GM18502 (cell line): ENCODE measurements around the gene FAM234A.
"Not testable (repeated sequence)": the region's sequence is repeated elsewhere in the genome, so short reads cannot be mapped to it uniquely, and the experiment has no call there.

Source experiments
- ATAC-seq: cut with Tn5 transposase; IDR thresholded peaks from one replicate; pipeline ENCODE4 v1.9.1; 2021; ENCODE audit warnings: mild to moderate bottlenecking; ENCODE audit not compliant: unreplicated experiment, poor library complexity

The FAM234A gene

DNA sequence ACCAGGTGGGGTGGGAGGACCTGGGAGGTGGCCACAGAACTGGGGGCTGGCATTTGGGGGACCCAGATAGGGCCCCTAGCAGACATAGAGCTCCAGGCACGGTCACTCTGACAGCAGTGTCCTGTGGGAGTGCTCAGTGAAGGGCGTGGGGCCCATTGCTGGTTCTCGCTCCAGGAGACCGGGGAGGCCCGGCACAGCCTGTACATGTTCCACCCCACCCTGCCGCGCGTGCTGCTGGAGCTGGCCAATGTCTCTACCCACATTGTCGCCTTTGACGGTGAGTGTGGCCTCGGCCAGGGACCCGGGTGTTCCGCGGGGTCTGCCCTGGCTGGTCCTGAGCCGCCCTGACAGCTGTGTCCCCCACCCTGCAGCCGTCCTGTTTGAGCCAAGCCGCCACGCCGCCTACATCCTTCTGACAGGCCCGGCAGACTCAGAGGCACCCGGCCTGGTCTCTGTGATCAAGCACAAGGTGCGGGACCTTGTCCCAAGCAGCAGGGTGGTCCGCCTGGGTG lies 29.9 kb downstream of the FAM234A start:
- no peak for ATAC-seq

DNA sequence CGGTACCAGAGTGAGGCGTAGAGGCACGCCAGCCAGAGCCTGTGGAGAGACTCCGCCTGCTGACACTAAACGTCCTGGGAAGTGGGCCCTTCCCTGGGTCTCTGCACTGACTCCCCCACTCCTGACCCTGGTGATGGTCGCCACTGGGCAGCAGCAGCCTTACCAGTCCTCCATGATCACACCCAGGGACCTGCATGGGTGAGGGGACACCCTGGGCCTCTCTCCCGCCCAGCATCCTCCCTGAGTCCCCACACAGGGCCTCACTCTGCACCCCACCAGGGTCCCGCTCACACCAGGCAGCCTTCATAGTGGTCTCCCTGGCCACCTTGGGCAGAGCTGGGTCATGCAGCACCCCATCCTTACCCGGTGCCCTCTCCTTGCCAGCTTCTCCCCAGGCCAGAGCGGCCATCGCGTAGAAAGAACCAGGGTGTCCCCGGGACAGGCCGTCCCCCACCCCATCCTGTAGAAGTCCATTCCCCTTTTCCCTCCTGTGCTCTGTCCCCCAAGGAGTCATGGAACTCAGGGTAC lies 30.4 kb downstream of the FAM234A start:
- ATAC-seq = no peak

DNA sequence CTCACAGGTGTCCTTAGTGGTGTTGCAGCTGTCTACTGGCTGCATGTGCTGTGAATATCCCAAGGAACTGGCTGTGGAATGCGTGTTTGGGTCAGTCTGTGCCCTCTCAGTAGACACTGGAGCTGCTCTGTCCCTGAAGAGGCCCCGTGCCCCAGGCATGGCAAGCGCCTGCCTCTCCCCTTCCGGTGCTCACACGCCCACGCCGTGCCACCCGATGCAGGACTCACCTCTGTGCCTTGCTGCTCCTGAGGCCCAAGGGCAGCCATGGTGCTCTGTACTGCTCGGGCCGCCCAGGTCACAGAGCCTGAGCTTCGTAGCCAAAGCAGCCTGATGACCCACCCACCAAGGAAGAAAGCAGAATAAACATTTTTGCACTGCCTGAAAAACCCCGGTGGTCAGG lies 31.1 kb downstream of the FAM234A start:
- no peak for ATAC-seq

DNA sequence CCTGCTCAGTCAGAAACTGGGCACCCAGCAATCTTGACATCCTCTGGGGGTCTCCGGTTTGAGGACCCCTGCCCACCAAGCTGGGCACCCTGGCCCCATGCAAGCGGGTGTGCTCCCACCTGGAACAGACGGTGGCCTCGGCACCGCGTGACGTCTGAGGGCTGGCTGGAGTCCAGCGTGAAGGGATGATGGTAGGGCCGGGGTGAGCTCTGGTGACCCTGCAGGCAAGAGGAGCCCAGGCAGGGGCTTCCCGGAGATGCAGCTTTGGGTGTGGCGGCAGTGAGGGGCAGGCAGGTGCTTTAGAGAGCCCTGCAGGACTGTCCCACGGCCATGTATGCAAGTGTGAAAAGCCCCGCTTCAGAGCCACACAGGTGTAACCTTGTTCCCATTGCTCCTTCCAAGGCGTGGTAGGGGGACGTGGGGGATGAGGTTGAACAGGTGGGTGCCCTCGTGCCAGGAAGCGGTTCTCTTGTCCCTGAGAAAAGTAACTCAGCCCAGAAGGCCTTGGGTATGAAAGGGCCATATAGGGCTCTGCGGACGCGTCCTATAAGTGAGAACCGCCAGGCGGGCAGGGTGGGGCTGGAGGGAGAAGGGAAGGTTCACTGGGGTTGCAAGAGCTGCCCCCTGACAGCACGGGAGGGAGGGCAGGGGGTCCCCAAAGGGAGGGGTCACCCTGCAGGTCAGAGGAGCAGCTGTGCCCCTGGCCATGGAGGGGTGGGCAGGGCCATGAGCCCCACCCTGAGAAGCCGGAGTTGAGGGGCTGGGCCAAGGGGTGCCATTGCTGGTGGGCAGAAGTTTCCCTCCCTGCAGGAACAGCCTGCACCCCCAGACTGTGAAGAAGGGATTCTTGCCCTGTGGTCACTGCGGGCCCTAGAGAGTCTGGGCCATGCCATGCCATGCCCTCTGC lies 31.9 kb downstream of the FAM234A start:
- no peak for ATAC-seq

DNA sequence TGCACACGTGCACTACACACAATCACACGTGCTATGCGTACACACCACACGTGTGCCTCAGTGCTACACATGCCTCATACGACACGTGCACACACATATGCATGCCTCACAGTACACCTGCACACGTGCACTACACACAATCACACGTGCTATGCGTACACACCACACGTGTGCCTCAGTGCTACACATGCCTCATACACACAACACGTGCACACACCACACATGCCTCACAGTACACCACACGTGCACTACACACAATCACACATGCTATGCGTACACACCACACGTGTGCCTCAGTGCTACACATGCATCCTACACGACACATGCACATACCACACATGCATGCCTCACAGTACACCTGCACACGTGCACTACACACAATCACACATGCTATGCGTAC lies 32.9 kb downstream of the FAM234A start:
- ATAC-seq = not testable (repeated sequence)

DNA sequence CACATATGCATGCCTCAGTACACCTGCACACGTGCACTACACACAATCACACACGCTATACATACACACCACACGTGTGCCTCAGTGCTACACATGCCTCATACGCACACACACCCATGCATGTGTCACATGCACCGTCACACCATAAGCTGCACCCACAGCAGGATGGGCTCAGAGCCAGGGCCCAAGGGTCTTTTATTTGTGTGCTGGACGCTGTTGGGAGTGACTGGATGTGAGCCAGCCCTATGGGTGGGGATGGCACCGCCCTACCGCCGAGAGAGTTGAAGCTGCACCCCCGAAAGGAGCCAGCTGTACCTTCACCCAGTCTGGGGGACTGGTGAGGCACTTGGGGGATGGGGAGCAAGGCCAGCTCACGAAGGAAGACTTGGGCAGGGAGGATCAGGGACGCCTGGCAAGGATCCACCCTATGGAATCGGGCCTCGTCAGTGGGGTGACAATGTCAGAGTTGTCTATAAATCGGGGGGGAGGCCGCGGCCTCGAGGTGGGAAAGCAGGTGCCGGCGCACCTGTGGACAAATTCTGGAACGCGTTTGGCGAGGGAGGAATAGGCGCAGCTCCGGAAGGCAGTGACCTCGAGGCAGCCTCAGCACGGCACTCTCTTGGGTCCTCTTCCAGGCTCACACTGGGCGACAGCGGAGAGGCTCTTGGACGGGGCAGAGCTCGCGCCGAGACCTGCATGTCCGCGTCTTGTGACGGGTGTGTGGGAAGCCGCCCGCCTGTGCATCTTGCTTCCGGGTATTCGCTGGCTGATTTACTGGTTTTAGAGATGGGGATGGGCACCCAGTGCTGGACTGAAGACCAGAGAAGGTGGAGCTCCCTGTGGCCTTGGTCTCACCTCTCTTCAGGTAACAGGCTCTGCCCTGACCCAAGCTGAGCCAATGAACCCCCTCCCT lies 33.8 kb downstream of the FAM234A start:
- ATAC-seq = no peak

DNA sequence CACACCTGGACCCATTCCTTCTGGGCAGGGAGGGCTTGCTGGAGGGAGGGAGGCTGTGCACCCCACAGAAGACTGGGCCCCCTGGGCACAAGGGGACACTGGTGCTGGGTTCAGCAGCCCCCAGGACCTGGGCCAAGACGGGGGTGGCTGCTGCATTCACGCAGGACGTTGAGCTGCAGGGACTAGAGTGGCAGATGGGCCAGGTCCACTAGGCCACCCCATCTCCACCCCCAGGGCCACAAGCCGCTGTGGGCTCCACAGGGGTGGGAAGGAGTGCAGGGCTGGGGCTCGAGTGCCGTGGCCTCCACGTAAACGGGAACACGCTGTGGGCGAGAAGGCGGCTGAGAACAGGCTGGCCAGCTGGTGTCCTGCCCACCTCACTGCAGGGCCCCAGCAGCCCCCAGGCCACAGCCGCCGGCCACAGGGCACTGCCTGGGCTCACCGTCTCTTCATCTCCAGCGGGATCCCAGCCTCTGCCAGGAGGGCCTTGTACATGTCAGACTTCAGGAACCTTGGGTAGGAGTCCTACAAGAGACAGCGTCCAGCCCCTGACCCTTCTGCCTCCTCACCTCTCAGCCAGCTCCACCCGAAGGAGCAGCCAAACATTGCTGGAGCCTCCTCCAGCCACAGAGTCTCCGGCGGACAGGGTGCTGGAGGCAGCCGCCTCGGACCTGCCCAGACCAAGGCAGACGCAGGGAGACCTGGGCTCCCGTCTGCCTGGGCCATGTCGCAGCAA lies 34.6 kb downstream of the FAM234A start:
- no peak for ATAC-seq

DNA sequence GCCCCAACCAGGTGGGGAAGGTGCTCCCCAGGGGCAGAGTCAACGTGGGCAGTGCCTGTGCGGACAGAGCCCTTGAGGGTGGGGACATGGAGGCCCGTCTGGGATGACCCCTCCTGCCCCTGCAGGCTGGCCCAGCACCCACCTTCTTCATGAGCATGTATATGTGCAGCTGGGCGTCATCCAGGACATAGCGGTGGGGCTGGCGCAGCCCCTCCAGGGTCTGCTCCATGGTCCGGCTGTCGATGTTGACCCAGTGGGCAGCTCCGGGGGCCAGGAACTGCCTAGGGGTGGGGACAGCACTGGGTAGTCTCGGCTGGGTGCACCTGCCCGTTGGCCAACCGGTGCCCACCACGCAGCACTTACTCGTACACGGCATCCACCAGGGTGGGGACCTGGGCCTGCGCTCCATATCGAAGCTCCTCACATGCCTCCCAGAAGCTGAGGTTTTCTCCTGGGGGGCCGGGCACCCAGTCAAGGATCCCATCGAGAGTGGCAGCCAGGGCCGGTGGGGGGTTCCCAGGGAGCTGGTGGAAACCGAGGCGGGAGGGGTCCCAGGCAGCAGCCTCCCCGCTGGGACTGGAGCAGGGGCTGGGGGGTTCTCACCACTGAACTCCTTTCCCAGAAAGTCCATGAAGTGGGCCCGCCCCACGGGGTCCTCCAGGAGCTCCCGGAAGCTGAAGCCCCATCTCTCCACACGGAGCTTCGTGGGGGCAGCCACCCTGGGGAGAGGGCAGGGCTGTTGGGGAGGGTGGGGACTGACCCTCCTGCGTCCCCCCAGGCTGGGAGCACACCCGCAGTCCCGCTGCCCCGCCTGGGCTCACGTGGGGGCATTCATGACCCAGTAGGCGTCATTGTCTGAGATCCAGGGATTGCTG lies 36.0 kb downstream of the FAM234A start:
- ATAC-seq = no peak

DNA sequence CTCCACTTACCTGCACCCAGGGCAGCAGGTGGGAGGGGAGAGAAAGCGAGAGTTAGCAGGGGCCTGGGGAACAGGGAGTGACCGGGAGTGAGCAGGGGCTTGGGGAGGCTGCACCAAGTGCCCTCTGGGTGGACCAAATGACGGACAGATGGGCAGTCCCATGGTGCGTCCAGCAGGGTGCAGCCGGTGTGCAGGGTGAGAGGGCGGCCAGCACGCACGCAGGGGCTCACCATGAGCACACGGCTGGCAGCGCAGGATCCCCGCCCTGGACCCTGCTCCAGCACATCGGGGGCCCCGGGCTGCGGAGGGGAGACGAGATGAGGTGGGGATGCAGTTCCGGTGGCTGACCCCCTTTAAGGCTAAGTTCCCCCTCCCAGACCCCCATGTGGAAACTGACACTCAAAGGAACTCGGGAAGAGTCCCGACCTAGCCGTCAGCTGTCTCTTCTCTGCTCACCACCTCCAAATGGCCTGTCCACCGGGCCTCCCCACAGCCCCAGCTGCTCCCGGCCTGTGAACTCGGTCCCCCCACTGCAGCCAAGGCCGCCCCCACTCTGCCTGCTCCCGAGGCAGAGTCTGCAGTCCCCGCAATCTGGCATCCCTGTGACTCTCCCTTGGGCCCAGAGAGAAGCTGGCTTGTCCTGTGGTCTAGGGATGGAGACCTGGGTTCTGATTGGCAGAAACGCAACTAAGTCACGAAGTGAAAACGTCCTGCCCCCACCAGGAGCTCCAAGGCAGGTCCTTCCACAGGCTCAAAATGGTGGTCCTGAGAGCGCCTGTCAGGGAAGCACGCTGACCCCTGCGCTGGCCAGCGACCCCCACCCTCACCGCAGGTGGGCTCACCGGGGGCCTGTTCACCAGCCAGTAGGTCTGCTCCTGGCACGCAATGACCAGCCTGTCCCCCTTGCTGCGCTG lies 38.3 kb downstream of the FAM234A start:
- no peak for ATAC-seq

DNA sequence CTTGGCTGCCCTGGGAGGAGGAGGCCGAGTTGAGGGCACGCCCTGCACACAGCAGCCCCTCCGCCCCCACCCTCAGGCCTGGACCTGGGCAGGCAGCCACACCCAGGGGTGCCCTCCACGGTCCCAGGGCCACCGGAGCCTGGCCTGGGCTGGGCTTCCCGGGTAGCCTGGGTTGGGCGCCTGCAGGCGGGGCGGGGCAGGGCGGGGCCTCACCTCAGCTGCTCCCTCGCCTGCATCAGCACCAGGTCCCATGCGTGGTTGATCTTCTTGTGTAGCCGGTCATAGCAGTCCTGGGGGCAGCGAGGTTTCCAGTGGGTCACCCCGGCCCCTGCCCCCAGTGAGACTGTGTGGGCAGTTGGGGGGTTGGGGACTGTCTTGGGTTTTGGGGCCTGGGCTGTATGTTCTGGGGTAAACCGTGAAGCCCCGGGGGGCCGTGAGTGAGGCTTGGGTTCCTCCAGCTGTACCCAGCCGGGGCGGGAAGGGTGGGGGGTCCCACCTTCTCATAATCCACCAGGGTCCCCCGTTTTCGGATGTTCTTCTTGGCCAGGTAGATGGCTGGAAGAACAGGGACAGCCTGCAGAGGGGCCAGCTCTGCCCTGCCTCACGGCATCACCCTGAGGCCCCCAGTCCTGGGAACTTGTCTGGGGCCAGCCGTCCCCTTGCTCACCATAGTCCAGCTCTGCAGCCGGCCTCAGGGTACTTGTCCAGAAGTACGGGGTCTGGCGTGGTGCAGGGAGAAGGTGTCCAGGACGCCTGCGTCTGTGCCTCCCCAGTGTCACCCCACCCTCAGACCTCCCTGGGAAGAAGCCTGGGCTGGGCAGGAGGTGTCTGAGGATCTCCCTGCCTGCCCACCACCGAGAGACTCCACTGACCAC lies 39.2 kb downstream of the FAM234A start:
- no peak for ATAC-seq

DNA sequence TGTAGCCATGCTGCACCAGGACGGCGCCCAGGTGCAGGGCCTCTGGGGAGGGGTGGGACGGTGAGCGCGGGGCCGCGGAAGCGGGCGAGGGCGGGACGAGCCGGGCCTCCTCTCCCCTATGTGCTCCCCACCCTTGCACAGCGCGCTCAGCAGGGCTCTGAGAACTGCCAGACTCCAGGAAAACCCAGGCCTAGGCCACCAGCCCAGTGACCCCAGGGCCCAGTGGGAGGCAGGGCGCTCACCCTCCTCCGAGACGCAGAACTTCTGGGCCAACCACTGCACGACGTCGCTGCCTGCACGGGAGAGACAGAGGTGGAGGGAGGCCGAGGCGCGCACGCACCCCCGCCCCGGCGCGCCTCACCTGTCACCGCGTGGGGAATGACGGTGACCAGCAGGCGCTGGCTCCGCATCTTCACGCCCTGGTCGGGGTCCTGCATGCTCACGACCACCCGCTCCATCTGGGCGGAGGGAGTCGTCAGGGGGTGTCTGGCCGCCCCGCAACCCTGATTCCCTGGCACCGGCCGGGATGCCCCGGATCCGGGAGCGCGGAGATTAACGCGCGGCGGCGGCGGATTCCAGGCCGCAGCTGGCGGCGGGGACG lies 40.5 kb downstream of the FAM234A start:
- ATAC-seq = no peak

DNA sequence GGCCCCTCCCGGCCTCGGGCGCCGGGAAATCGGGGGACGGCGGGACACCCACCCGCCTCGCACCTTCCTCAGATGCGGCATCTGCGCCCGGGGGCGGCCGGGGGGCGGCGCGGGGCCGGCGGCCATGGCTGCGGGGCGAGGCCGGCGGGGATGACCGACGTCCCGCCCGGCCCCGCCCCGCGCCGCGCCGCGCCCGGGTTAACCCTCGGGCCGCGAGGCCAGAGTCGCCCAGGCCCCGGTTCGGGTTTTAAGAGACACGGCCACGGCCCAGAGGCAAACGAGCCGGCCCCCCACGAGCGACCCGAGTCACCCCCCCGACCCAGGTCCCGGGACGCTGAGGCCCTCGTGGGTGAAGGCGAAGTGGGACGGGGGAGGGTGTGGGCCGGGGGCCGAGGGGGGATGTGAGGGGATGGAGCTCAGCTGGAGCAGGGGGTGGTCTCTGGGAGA lies 41.2 kb downstream of the FAM234A start, which contains the start of gene RGS11:
RGS11 (minus strand) TSS at position 159 of the 447 bp plus-strand sequence; CDS start at position 126, 33 bp downstream.
- ATAC-seq = no peak

DNA sequence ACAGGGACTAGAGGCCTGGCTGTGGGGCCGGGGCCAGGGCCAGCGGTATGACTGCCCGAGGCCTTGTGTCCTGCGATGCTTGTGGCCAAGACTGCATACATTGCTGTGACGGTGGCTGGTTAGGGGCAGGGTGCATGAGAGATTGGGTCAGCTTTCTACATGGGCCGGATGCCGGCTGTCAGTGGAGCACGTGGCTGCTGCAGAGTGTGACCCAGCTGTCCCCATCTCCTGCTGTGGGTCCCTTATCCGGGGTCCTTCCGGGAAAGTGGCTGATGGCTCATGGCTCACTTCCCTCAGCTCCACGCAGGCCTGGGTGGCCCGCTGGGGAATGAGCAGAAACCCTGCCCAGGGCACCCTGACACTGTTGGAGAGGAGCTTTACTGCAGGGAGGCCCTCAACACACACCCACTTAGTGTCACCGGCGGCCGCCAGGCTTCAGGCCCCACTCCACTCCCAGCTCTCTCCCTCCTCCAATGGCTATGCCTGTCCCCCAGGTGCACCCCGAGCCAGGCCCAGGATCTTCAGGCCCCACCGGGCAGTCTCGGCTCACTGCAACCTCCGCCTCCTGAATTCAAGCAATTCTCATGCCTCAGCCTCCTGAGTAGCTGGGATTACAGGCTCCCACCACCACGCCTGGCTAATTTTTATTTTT lies 41.9 kb downstream of the FAM234A start:
- ATAC-seq = no peak

DNA sequence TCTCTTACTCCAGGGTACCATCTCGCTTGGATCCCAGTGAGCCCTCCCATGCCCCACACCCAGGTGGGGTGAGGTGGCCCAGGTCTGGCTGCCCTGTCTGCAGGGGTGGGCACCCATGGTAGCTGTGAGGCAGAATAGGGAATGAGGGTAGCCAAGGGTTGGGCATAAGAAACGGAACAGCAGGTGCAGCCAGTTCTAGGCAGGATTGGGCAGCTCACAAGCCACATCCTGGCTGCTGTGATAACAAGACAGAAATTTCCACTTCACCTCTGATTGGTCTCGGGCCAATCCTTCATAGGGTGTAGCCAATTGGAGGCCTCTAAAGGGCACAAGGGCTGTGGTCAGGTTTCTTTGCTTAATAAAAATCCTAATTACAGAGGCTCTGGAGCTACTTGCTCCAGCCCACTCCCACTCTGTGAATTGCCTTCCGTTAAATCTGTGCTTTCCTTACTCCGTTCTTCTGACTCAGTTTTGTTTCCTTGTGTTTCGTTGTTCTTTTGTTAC lies 44.3 kb downstream of the FAM234A start:
- ATAC-seq = no peak

DNA sequence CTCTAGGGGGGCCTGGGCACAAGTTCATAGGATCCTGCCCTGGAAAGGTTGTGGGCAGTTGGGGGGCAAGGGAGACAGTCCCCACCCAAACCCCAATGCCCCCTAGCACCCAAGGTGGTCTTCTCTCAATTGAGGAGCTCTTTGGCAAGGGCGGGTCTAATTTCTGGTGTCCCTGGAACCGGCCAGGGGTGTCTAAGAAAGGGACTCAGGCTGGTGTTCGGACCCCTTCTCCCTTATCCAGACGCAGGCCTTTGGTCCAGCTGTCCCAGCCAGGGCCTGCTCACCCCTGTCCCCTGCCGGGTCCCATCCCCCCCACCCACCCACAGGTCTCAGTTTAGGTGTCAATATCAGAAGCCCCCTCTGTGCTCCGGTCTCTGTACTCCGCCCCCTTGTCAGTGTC lies 44.9 kb downstream of the FAM234A start:
- ATAC-seq = no peak

DNA sequence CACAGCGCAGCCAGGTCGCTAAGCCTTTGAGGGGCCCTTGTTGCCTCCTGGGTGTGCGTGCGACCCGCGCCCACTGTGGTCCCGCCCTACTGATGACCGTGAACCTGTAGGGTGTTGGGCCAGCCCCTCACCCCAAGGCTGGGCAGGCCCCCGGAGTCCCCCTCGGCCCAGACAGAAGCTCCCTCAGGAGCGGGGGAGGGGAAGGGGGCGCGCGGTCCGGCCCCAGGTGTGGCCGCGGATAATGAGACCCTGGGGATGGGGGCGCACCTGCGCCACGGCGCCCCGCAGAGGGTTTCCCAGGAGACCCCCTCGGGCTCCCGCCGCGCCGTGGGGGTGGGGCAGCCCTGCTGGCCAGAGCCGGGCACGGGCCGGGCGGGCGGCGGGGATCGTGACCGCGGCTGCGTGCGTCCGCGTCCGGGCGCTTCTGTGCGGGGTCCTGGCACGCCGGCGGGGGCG lies 45.4 kb downstream of the FAM234A start:
- no peak for ATAC-seq
